Esophagus squamous epithelium (tissue), 5 donors: ENCODE data around the gene PDE9A. TPM values are rescaled to one million over a fixed set of nuclear protein-coding genes. Genes with fewer than 3 reads are reported as not detected.

Experiments used
- DNase-seq: peaks from one replicate; lab custom pipeline; 2025; lab: John Stamatoyannopoulos, UW
- H3K27ac ChIP-seq, 4 donors: fragments of 200-600 bp; sonication (generic); one replicate each; pipeline ENCODE4 v1.5.1; 2016 to 2019; ENCODE audit warnings: mild to moderate bottlenecking in 1 of 4
- H3K27me3 ChIP-seq, 4 donors: fragments of 200-600 bp; sonication (generic); 1 replicate in 3 of 4; 2 replicates in 1 of 4; pipeline versions ENCODE4 v1.5.1 to v1.6.0; 2017 to 2021; ENCODE audit warnings: antibody characterized with exemption in 1 of 4
- H3K36me3 ChIP-seq, 3 donors: fragments of 200-600 bp; sonication (generic); one replicate each; pipeline ENCODE4 v1.5.1; 2016 to 2019
- H3K4me1 ChIP-seq, 3 donors: fragments of 200-600 bp; sonication (generic); one replicate each; pipeline ENCODE4 v1.5.1; 2017 to 2019
- H3K4me3 ChIP-seq, 4 donors: fragments of 200-600 bp; sonication (generic); 1 replicate in 3 of 4; 2 replicates in 1 of 4; pipeline ENCODE4 v1.5.1; 2016 to 2019; ENCODE audit warnings: mild to moderate bottlenecking in 2 of 4, moderate library complexity in 1 of 4
- H3K9me3 ChIP-seq, 3 donors: fragments of 200-600 bp; sonication (generic); one replicate each; pipeline ENCODE4 v1.5.1; 2016 to 2019
- POLR2A ChIP-seq, 4 donors: fragments of 450-650 bp; IDR thresholded peaks; one replicate each; pipeline ENCODE4 v1.6.1; 2017; ENCODE audit warnings: antibody characterized with exemption in 4 of 4, mild to moderate bottlenecking in 4 of 4, moderate library complexity in 3 of 4
- WGBS, 2 donors: methylation state at CpG; one replicate each; pipeline ENCODE4 v1.1.5; 2018; 5-methylcytosine and 5-hydroxymethylcytosine counted together
- intact Hi-C: fragments of 100-400 bp; cut with DNase I; formaldehyde crosslinking; loops from one replicate; pipeline ENCODE4 v1.15.0; 2022
- total RNA-seq, 4 donors: library from RNA; depleted of rRNA; stranded (reverse); fragments of >200 nt; gene quantifications; one replicate each; pipeline ENCODE4 v1.1.0, GENCODE V29; 2016
- TF ChIP-seq, protein P1 (sequence below), 6 experiments: fragments of 450-650 bp in 4 of 6; fragments of 200-600 bp in 2 of 6; sonication (generic) in 2 of 6; IDR thresholded peaks; one replicate each; pipeline ENCODE4 v1.5.1; 2016 to 2019; ENCODE audit warnings: antibody characterized with exemption in 6 of 6, mild to moderate bottlenecking in 4 of 6, moderate library complexity in 4 of 6
- donor health status: DM: yes; HTN: yes; CAD: no.

PDE9A gene
- total RNA-seq, 4 donors from 2014 or later, result 0.61 to 2.9 (median 1.8) TPM

DNA sequence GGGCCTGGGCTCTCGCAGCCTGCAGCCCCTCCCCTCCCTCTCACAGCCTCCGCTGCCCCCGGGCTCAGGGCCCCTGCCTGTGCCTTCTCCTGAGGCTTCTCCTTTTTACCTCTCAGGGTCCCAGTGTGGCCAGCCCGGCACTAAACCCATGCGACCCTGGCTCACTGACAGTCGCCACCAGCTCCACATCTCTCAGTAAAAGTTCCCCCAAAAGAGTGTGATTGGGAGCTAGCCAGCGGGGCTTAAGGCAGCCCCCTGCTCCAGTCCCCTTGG lies 26.6 kb downstream of the PDE9A start:
- no peak for TF ChIP-seq POLR2A (IDR thresholded peaks at IDR 0.05)
- TF ChIP-seq, protein P1, sequence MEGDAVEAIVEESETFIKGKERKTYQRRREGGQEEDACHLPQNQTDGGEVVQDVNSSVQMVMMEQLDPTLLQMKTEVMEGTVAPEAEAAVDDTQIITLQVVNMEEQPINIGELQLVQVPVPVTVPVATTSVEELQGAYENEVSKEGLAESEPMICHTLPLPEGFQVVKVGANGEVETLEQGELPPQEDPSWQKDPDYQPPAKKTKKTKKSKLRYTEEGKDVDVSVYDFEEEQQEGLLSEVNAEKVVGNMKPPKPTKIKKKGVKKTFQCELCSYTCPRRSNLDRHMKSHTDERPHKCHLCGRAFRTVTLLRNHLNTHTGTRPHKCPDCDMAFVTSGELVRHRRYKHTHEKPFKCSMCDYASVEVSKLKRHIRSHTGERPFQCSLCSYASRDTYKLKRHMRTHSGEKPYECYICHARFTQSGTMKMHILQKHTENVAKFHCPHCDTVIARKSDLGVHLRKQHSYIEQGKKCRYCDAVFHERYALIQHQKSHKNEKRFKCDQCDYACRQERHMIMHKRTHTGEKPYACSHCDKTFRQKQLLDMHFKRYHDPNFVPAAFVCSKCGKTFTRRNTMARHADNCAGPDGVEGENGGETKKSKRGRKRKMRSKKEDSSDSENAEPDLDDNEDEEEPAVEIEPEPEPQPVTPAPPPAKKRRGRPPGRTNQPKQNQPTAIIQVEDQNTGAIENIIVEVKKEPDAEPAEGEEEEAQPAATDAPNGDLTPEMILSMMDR (IDR thresholded peaks at IDR 0.05), result no peak
- Histone ChIP-seq H3K4me3 (no peak overlapping the region), H3K27me3 (peaks cover 0 to 13% (median 0%) of the 10 kb centered on the region in 4 donors), H3K36me3 (no peaks in the 10 kb centered on the region), H3K4me1 (peaks cover 0 to 26% (median 0%) of the 10 kb centered on the region in 3 donors), H3K27ac (no peak overlapping the region), H3K9me3 (no peaks in the 10 kb centered on the region)
- WGBS, 2 donors, result 87 to 95% methylated on average over 3 of the region's 7 CpGs
- intact Hi-C loops, result no loop called here
- no peak for DNase-seq

GRCh38 chr21:42680429-42680828 lies 27.0 kb downstream of the PDE9A start:
- 88 to 92% methylated on average over 7 of the region's 11 CpGs for WGBS, 2 donors
- no peak overlapping the region for H3K27ac ChIP-seq

GRCh38 chr21:42681296-42682206 lies 28.1 kb downstream of the PDE9A start:
- intact Hi-C loops, result no loop called here
- no peak overlapping the region for H3K4me3 ChIP-seq
- peaks cover 0 to 22% (median 0%) of the 10 kb centered on the region in 3 donors for H3K4me1 ChIP-seq
- no peaks in the 10 kb centered on the region for H3K9me3 ChIP-seq
- TF ChIP-seq, protein P1 (IDR thresholded peaks at IDR 0.05), result no peak
- no peak for TF ChIP-seq POLR2A (IDR thresholded peaks at IDR 0.05)
- DNase-seq, result no peak
- H3K27ac ChIP-seq, result no peak overlapping the region
- peaks cover 0 to 13% (median 0%) of the 10 kb centered on the region in 4 donors for H3K27me3 ChIP-seq
- 62 to 74% methylated on average over 15 to 18 of the region's 24 CpGs for WGBS, 2 donors
- H3K36me3 ChIP-seq, result no peaks in the 10 kb centered on the region

More at GRCh38 chr21:42680429-42680828, 27.0 kb downstream of the PDE9A start:
- Histone ChIP-seq H3K27me3 (peaks cover 0 to 13% (median 0%) of the 10 kb centered on the region in 4 donors), H3K4me3 (no peak overlapping the region), H3K9me3 (no peaks in the 10 kb centered on the region), H3K36me3 (no peaks in the 10 kb centered on the region), H3K4me1 (peaks cover 0 to 22% (median 0%) of the 10 kb centered on the region in 3 donors)
- no peak for DNase-seq
- TF ChIP-seq, protein P1 (IDR thresholded peaks at IDR 0.05), result no peak
- TF ChIP-seq POLR2A (IDR thresholded peaks at IDR 0.05), result no peak
- intact Hi-C loops, result no loop called here

- peaks cover 0 to 13% (median 0%) of the 10 kb centered on the region in 4 donors for H3K27me3 ChIP-seq
- intact Hi-C loops, result no loop called here
- TF ChIP-seq POLR2A (IDR thresholded peaks at IDR 0.05), result no peak
- TF ChIP-seq, protein P1 (IDR thresholded peaks at IDR 0.05), result no peak
- DNase-seq, result no peak
- no peaks in the 10 kb centered on the region for H3K36me3 ChIP-seq
- 81 to 85% methylated on average over 13 to 14 of the region's 15 CpGs for WGBS, 2 donors
- H3K9me3 ChIP-seq, result no peaks in the 10 kb centered on the region
- H3K27ac ChIP-seq, result no peak overlapping the region
- peaks cover 0 to 19% (median 0%) of the 10 kb centered on the region in 3 donors for H3K4me1 ChIP-seq
- no peak overlapping the region for H3K4me3 ChIP-seq
Measured at GRCh38 chr21:42682661-42683210, 29.3 kb downstream of the PDE9A start.
